HCT116 (cell line): ENCODE results near the gene FHOD3. TPM values are rescaled to one million over a fixed set of nuclear protein-coding genes. Genes with fewer than 3 reads are reported as not detected.

ENCODE experiments used
- ATAC-seq: fragments of 200-7000 bp; cut with Tn5 transposase; 2 replicates; pipeline ENCODE4 v1.9.1; 2020; ENCODE audit warnings: mild to moderate bottlenecking, moderate library complexity
- BruUV-seq: library from RNA; stranded (reverse); fragments of 400-500 nt; replicated peaks from 2 replicates; lab custom pipeline; 2021; lab: Mats Ljungman, UMichigan
- CTCF ChIA-PET: fragments of 300-600 bp; sonication (Branson Sonifier 250); formaldehyde crosslinking; loops from one replicate; lab custom pipeline; 2021; ENCODE audit warnings: antibody characterized with exemption; lab: Charles Lee
- POLR2A ChIA-PET: fragments of 300-600, 350-600 bp; sonication (Branson Sonifier 250); formaldehyde crosslinking; loops from one replicate; lab custom pipeline; 2021; ENCODE audit warnings: antibody characterized with exemption; lab: Charles Lee
- RAD21 ChIA-PET, 2 experiments: fragments of 300-600 bp; sonication (Branson Sonifier 250); formaldehyde crosslinking; loops; one replicate each; lab custom pipeline; 2023; ENCODE audit warnings: low total read pairs in 2 of 2; ENCODE audit not compliant: uncharacterized antibody in 2 of 2, unreplicated experiment in 2 of 2, low non-redundant PET in 1 of 2; lab: Charles Lee
- DNase-seq: peaks from one replicate; pipeline ENCODE4 v3.0.0-alpha.2; 2010; ENCODE audit warnings: low read depth, low spot score
- H2AFZ ChIP-seq: fragments of 200-600 bp; shearing (Covaris generic), sonication (generic); 2 replicates; pipeline ENCODE4 v1.6.1; 2017; ENCODE audit warnings: low read depth, mixed run types, mixed read lengths, antibody characterized with exemption, low read length; ENCODE audit not compliant: poor library complexity, severe bottlenecking
- H3K27ac ChIP-seq: 2 replicates; pipeline ENCODE4 v1.5.1; 2012; ENCODE audit warnings: low read depth, low read length
- H3K27me3 ChIP-seq: fragments of 200-600 bp; sonication (generic); 2 replicates; pipeline ENCODE4 v1.6.1; 2016; ENCODE audit warnings: mixed run types, low read length, mixed read lengths; ENCODE audit not compliant: insufficient read depth
- H3K36me3 ChIP-seq, 2 experiments: fragments of 200-500 bp in 1 of 2; fragments of 200-600 bp in 1 of 2; sonication (Bioruptor generic) in 1 of 2; sonication (generic) in 1 of 2; 2 replicates each; pipeline versions ENCODE4 v1.5.1 to v1.6.1; 2014 to 2016; ENCODE audit warnings: low read length in 2 of 2, inconsistent platforms in 1 of 2, mixed read lengths in 1 of 2, mixed run types in 1 of 2; ENCODE audit not compliant: insufficient read depth in 2 of 2, control insufficient read depth in 1 of 2
- H3K4me1 ChIP-seq, 2 experiments: fragments of 200-600 bp in 1 of 2; sonication (generic) in 1 of 2; 2 replicates each; pipeline versions ENCODE4 v1.5.1 to v1.6.1; 2012 to 2017; ENCODE audit warnings: low read length in 2 of 2, inconsistent platforms in 1 of 2, mild to moderate bottlenecking in 1 of 2, mixed read lengths in 1 of 2, mixed run types in 1 of 2, moderate library complexity in 1 of 2; ENCODE audit not compliant: insufficient read depth in 2 of 2, control insufficient read depth in 1 of 2
- H3K4me2 ChIP-seq: fragments of 200-600 bp; sonication (generic); 2 replicates; pipeline ENCODE4 v1.6.1; 2017; ENCODE audit warnings: mixed run types, low read length, mixed read lengths
- H3K4me3 ChIP-seq, 2 experiments: fragments of 200-600 bp in 1 of 2; sonication (generic) in 1 of 2; replicated peaks in 1 of 2; 2 replicates each; pipeline ENCODE4 v1.5.1; 2011 to 2016; ENCODE audit warnings: low read length in 2 of 2, control low read depth in 1 of 2, low read depth in 1 of 2, mild to moderate bottlenecking in 1 of 2, mixed read lengths in 1 of 2, mixed run types in 1 of 2
- H3K79me2 ChIP-seq: fragments of 200-600 bp; sonication (generic); 2 replicates; pipeline ENCODE4 v1.6.1; 2017; ENCODE audit warnings: mild to moderate bottlenecking, mixed run types, low read length, moderate library complexity, mixed read lengths; ENCODE audit not compliant: insufficient read depth
- H3K9ac ChIP-seq: fragments of 200-600 bp; sonication (generic); 2 replicates; pipeline ENCODE4 v1.6.1; 2016; ENCODE audit warnings: low read length, mixed read lengths
- H3K9me2 ChIP-seq: fragments of 200-600 bp; sonication (generic), shearing (Covaris generic); 2 replicates; pipeline ENCODE4 v1.6.1; 2017; ENCODE audit warnings: mixed run types, mild to moderate bottlenecking, moderate library complexity; ENCODE audit not compliant: insufficient read depth
- H3K9me3 ChIP-seq, 2 experiments: fragments of 200-500 bp in 1 of 2; fragments of 200-600 bp in 1 of 2; sonication (Bioruptor generic) in 1 of 2; sonication (generic) in 1 of 2; 2 replicates each; pipeline ENCODE4 v1.6.1; 2014 to 2017; ENCODE audit warnings: low read length in 2 of 2, mixed read lengths in 2 of 2, inconsistent platforms in 1 of 2, low read depth in 1 of 2, mild to moderate bottlenecking in 1 of 2, mixed run types in 1 of 2, moderate library complexity in 1 of 2; ENCODE audit not compliant: control insufficient read depth in 1 of 2, insufficient read depth in 1 of 2
- H4K20me1 ChIP-seq: fragments of 200-600 bp; sonication (generic), shearing (Covaris generic); 2 replicates; pipeline ENCODE4 v1.6.1; 2017; ENCODE audit warnings: mixed run types, mild to moderate bottlenecking, moderate library complexity; ENCODE audit not compliant: insufficient read depth
- CBX3 ChIP-seq: IDR thresholded peaks from 2 replicates; pipeline ENCODE4 v1.6.1; 2012; ENCODE audit warnings: low read depth
- CTCF ChIP-seq, 3 experiments: fragments of 200-600 bp in 1 of 3; sonication (generic) in 1 of 3; IDR thresholded peaks in 2 of 3; conservative IDR thresholded peaks in 1 of 3; 2 replicates each; pipeline ENCODE4 v1.5.1; 2012 to 2017; ENCODE audit warnings: low read depth in 2 of 3, low read length in 2 of 3, antibody characterized with exemption in 1 of 3, borderline replicate concordance in 1 of 3, control low read depth in 1 of 3, mild to moderate bottlenecking in 1 of 3, mixed read lengths in 1 of 3, mixed run types in 1 of 3, moderate library complexity in 1 of 3; ENCODE audit not compliant: insufficient read depth in 1 of 3
- ELF1 ChIP-seq: IDR thresholded peaks from 2 replicates; pipeline ENCODE4 v1.6.1; 2012; ENCODE audit warnings: low read depth, borderline replicate concordance
- EZH2 ChIP-seq: fragments of 200-600 bp; sonication (generic); IDR thresholded peaks from 2 replicates; pipeline ENCODE4 v1.6.1; 2017; ENCODE audit warnings: antibody characterized with exemption, mixed run types
- EZH2phosphoT487 ChIP-seq: fragments of 200-600 bp; IDR thresholded peaks from 2 replicates; pipeline ENCODE4 v1.6.1; 2018; ENCODE audit warnings: antibody characterized with exemption, borderline replicate concordance
- JUND ChIP-seq: IDR thresholded peaks from 2 replicates; pipeline ENCODE4 v1.6.1; 2012
- POLR2AphosphoS5 ChIP-seq: IDR thresholded peaks from 2 replicates; pipeline ENCODE4 v1.6.1; 2011; ENCODE audit warnings: mild to moderate bottlenecking, low read depth, low read length, moderate library complexity
- RAD21 ChIP-seq: IDR thresholded peaks from 2 replicates; pipeline ENCODE4 v1.6.1; 2012; ENCODE audit warnings: low read depth, mild to moderate bottlenecking
- REST ChIP-seq: IDR thresholded peaks from 2 replicates; pipeline ENCODE4 v1.6.1; 2012; ENCODE audit warnings: low read depth
- SRF ChIP-seq: IDR thresholded peaks from 2 replicates; pipeline ENCODE4 v1.6.1; 2012; ENCODE audit warnings: low read depth
- ZBTB33 ChIP-seq: IDR thresholded peaks from 2 replicates; pipeline ENCODE4 v1.6.1; 2011; ENCODE audit warnings: mild to moderate bottlenecking, low read length, moderate library complexity; ENCODE audit not compliant: insufficient replicate concordance; ENCODE audit errors: extremely low read depth
- ZNF274 ChIP-seq: fragments of 200-500 bp; sonication (Bioruptor generic); IDR thresholded peaks from 2 replicates; pipeline ENCODE4 v1.6.1; 2014; ENCODE audit warnings: mild to moderate bottlenecking, low read depth, low read length, inconsistent platforms
- intact Hi-C: fragments of 100-400 bp; cut with micrococcal nuclease; formaldehyde crosslinking; loops from 2 replicates; pipeline ENCODE4 v1.10.0; 2022
- total RNA-seq: library from RNA; stranded (reverse); gene quantifications from one replicate; pipeline ENCODE4 v1.2.1, GENCODE V29; 2021; ENCODE audit not compliant: unreplicated experiment

FHOD3 gene
- total RNA-seq, 1 experiment from 2014 or later: 4.0 TPM

- Histone ChIP-seq H3K4me3 (no peak overlapping the region), H3K9me3 (no peaks in the 10 kb centered on the region), H3K27me3 (no peaks in the 10 kb centered on the region), H4K20me1 (no peaks in the 10 kb centered on the region), H2AFZ (no peak overlapping the region), H3K9ac (no peak overlapping the region), H3K79me2 (no peaks in the 10 kb centered on the region), H3K4me2 (no peak overlapping the region), H3K27ac (no peak overlapping the region), H3K4me1 (no peaks in the 10 kb centered on the region), H3K9me2 (no peaks in the 10 kb centered on the region), H3K36me3 (no peaks in the 10 kb centered on the region)
- no peak for DNase-seq
- CTCF ChIA-PET: no interaction called here
- TF ChIP-seq ZNF274 (no peak), EZH2 (no peak), EZH2phosphoT487 (no peak), CTCF (IDR thresholded peaks at IDR 0.05 in 2 of 3, conservative IDR thresholded peaks at IDR 0.05 in 1 of 3; ENCODE audit: borderline replicate concordance in 1 of 3, insufficient read depth in 1 of 3, low read depth in 2 of 3, low read length in 2 of 3) (no peak), POLR2AphosphoS5 (no peak)
- BruUV-seq: no TSS peak
- no peak for ATAC-seq
- intact Hi-C loops: no loop called here
- RAD21 ChIA-PET: no interaction called here
- POLR2A ChIA-PET: no interaction called here
These were observed 130.3 kb downstream of the FHOD3 start for GRCh38 chr18:36427831-36428230.

DNA sequence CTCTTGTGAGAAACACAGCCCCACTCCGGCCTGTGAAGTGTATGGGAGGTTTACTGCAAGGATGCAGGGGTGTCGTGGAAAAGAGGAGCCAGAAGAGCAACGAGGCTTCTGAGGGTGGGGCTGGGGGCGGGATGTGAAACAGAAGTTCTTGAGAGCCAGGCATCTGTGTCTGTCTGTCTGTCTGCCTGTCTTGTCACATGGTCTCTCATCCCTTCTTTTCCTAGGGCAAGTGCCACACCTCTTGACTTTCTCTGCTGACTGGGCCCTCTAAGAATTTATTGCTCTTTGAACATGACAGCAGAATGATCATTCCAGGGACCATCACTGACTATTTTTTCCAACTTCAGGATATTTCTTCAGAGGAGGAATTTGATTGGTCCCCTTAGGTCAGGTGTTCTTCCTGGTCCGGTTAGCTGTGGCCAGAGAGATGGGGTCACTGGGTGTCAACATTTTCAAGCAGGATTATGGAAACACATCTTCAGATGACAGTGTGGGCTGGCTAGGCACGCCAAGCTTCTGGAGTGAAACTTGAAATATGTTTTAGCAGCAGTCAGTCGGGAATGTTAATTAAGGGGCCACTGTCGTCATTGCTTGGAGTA lies 131.0 kb downstream of the FHOD3 start:
- intact Hi-C loops: no loop called here
- no peaks in the 10 kb centered on the region for H3K79me2 ChIP-seq
- H3K36me3 ChIP-seq: no peaks in the 10 kb centered on the region
- BruUV-seq: no TSS peak
- ATAC-seq (no peak), DNase-seq (no peak)
- H3K9me2 ChIP-seq: no peaks in the 10 kb centered on the region
- H3K27ac ChIP-seq: no peak overlapping the region
- H4K20me1 ChIP-seq: no peaks in the 10 kb centered on the region
- H3K4me1 ChIP-seq: no peaks in the 10 kb centered on the region
- CTCF ChIA-PET: interaction anchor here (1.7 kb wide), 1 partner anchor 17 kb away, joined by 3 read pairs; no protein-coding TSS in a partner anchor
- H3K4me3 ChIP-seq: no peak overlapping the region
- RAD21 ChIA-PET: no interaction called here
- H3K9me3 ChIP-seq: no peaks in the 10 kb centered on the region
- H3K4me2 ChIP-seq: no peak overlapping the region
- POLR2A ChIA-PET: no interaction called here
- H3K9ac ChIP-seq: no peak overlapping the region
- H2AFZ ChIP-seq: no peak overlapping the region
- H3K27me3 ChIP-seq: no peaks in the 10 kb centered on the region
- TF ChIP-seq CBX3: no peak
- TF ChIP-seq ZBTB33: no peak
- no peak for TF ChIP-seq REST
- no peak for TF ChIP-seq ZNF274
- TF ChIP-seq SRF: no peak
- TF ChIP-seq JUND: no peak
- no peak for TF ChIP-seq ELF1
- TF ChIP-seq EZH2: no peak
- TF ChIP-seq RAD21: no peak
